Tibial nerve (tissue), 4 donors: Measurements from ENCODE around the gene CTNNA3. TPM values are rescaled to one million over a fixed set of nuclear protein-coding genes. Genes with fewer than 3 reads are reported as not detected.

Experiments used
- DNase-seq, 2 donors: peaks; one replicate each; pipeline ENCODE4 v3.0.0-alpha.2; 2019; ENCODE audit warnings: low spot score in 2 of 2
- H3K27ac ChIP-seq, 4 donors: fragments of 200-600 bp; sonication (generic) in 3 of 4; one replicate each; pipeline ENCODE4 v1.5.1; 2017 to 2019; ENCODE audit warnings: mild to moderate bottlenecking in 1 of 4
- H3K27me3 ChIP-seq, 2 donors: fragments of 200-600 bp; sonication (generic) in 1 of 2; one replicate each; pipeline versions ENCODE4 v1.5.1 to v1.6.0; 2017 to 2019
- H3K36me3 ChIP-seq, 3 donors: fragments of 200-600 bp; sonication (generic); one replicate each; pipeline ENCODE4 v1.5.1; 2018 to 2019
- H3K4me1 ChIP-seq, 4 donors: fragments of 200-600 bp; sonication (generic) in 3 of 4; one replicate each; pipeline ENCODE4 v1.5.1; 2017 to 2019
- H3K4me3 ChIP-seq, 4 donors: fragments of 200-600 bp; sonication (generic) in 3 of 4; one replicate each; pipeline ENCODE4 v1.5.1; 2017 to 2019; ENCODE audit warnings: mild to moderate bottlenecking in 1 of 4, moderate library complexity in 1 of 4
- H3K9me3 ChIP-seq, 4 donors: fragments of 200-600 bp; sonication (generic) in 3 of 4; one replicate each; pipeline ENCODE4 v1.5.1; 2017 to 2019
- EP300 ChIP-seq, 2 donors: sonication (generic); formaldehyde crosslinking; IDR thresholded peaks; one replicate each; pipeline ENCODE4 v1.6.1; 2017; ENCODE audit warnings: antibody characterized with exemption in 2 of 2, mild to moderate bottlenecking in 1 of 2
- POLR2A ChIP-seq, 2 donors: fragments of 450-650 bp; IDR thresholded peaks; one replicate each; pipeline ENCODE4 v1.6.1; 2017; ENCODE audit warnings: antibody characterized with exemption in 2 of 2, mild to moderate bottlenecking in 2 of 2, moderate library complexity in 2 of 2
- WGBS, 2 donors: methylation state at CpG; one replicate each; pipeline ENCODE4 v1.1.5; 2018; 5-methylcytosine and 5-hydroxymethylcytosine counted together
- total RNA-seq, 4 donors: library from RNA; depleted of rRNA; stranded (reverse); fragments of >200 nt; gene quantifications; one replicate each; pipeline ENCODE4 v1.1.0, GENCODE V29; 2016
- TF ChIP-seq, protein P1 (sequence below), 5 experiments: fragments of 200-600 bp in 3 of 5; fragments of 450-650 bp in 2 of 5; sonication (generic) in 3 of 5; IDR thresholded peaks; one replicate each; pipeline ENCODE4 v1.5.1; 2016 to 2019; ENCODE audit warnings: antibody characterized with exemption in 5 of 5, mild to moderate bottlenecking in 3 of 5, moderate library complexity in 2 of 5

The CTNNA3 gene
- total RNA-seq, 4 donors from 2014 or later: 15.9 to 36.1 (median 23.1) TPM

DNA sequence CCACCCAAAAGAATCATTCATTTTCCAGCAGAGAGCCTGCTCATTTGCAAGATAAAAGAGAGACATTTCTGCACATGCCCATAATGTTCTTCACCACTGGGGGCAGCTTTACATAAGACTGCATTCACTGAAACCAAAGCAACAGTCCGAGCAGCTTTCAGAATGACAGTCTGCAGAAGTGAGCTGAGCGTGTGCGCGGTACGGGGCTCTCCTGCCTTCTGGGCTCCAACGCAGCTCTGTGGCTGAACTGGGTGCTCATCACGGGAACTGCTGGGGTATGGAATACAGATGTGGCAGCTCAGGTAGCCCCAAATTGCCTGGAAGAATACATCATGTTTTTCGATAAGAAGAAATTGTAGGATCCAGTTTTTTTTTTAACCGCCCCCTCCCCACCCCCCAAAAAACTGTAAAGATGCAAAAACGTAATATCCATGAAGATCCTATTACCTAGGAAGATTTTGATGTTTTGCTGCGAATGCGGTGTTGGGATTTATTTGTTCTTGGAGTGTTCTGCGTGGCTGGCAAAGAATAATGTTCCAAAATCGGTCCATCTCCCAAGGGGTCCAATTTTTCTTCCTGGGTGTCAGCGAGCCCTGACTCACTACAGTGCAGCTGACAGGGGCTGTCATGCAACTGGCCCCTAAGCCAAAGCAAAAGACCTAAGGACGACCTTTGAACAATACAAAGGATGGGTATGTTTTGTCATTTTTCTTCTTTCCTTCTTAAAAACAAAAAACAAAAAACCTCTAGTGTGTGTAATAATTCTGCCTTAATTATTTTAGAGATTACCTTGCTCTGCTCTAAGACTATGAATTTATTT is 769.9 kb downstream of the CTNNA3 start, which contains the start of gene LRRTM3:
LRRTM3 (plus strand) TSS at position 141 of the 820 bp plus-strand sequence.
- Histone ChIP-seq H3K4me1 (peaks cover 0 to 25% (median 0%) of the 10 kb centered on the region in 4 donors), H3K4me3 (peak within 1 kb of the TSS in 1 of 4 donors; percentile 40), H3K36me3 (no peaks in the 10 kb centered on the region), H3K9me3 (no peaks in the 10 kb centered on the region), H3K27me3 (peaks cover 0 to 31% of the 10 kb centered on the region in 2 donors), H3K27ac (no peak within 1 kb of the TSS)
- DNase-seq: peak in 1 of 2 donors; percentile 56
- TF ChIP-seq, protein P1, sequence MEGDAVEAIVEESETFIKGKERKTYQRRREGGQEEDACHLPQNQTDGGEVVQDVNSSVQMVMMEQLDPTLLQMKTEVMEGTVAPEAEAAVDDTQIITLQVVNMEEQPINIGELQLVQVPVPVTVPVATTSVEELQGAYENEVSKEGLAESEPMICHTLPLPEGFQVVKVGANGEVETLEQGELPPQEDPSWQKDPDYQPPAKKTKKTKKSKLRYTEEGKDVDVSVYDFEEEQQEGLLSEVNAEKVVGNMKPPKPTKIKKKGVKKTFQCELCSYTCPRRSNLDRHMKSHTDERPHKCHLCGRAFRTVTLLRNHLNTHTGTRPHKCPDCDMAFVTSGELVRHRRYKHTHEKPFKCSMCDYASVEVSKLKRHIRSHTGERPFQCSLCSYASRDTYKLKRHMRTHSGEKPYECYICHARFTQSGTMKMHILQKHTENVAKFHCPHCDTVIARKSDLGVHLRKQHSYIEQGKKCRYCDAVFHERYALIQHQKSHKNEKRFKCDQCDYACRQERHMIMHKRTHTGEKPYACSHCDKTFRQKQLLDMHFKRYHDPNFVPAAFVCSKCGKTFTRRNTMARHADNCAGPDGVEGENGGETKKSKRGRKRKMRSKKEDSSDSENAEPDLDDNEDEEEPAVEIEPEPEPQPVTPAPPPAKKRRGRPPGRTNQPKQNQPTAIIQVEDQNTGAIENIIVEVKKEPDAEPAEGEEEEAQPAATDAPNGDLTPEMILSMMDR (IDR thresholded peaks at IDR 0.05): peak; percentile 53 to 72 (median 69)
- TF ChIP-seq POLR2A (IDR thresholded peaks at IDR 0.05): no peak
- peak in 1 of 2 donors; percentile 9 for TF ChIP-seq EP300 (IDR thresholded peaks at IDR 0.05)
- WGBS, 2 donors: 4 to 5% methylated on average over 16 of the region's 16 CpGs

DNA sequence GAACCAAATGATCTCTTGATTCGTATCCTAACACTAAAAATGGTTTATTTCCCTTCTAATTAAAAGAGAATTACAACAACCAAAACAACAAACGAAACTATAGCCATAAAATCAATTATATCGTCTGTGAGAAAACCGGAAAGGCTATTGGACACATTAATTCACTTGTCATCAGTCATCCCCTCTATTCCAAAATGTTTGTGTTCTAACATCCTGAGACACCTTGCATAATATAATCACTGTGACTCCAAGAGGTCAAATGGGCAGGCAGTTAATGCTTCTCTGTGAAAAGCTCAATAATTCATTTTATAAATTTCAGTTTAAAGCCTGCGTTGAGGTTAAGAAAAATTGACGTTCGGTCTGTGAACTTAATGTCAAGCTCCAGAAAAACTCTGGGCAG is 770.6 kb downstream of the CTNNA3 start:
- Histone ChIP-seq H3K4me3 (peak overlapping the region in 1 of 4 donors; percentile 40), H3K36me3 (no peaks in the 10 kb centered on the region), H3K9me3 (no peaks in the 10 kb centered on the region), H3K27ac (no peak overlapping the region), H3K4me1 (peaks cover 0 to 25% (median 0%) of the 10 kb centered on the region in 4 donors), H3K27me3 (peaks cover 0 to 29% of the 10 kb centered on the region in 2 donors)
- 27 to 37% methylated on average over 7 of the region's 7 CpGs for WGBS, 2 donors
- TF ChIP-seq POLR2A (IDR thresholded peaks at IDR 0.05) (no peak), EP300 (IDR thresholded peaks at IDR 0.05) (no peak)
- TF ChIP-seq, protein P1 (IDR thresholded peaks at IDR 0.05): no peak
- DNase-seq: no peak

DNA sequence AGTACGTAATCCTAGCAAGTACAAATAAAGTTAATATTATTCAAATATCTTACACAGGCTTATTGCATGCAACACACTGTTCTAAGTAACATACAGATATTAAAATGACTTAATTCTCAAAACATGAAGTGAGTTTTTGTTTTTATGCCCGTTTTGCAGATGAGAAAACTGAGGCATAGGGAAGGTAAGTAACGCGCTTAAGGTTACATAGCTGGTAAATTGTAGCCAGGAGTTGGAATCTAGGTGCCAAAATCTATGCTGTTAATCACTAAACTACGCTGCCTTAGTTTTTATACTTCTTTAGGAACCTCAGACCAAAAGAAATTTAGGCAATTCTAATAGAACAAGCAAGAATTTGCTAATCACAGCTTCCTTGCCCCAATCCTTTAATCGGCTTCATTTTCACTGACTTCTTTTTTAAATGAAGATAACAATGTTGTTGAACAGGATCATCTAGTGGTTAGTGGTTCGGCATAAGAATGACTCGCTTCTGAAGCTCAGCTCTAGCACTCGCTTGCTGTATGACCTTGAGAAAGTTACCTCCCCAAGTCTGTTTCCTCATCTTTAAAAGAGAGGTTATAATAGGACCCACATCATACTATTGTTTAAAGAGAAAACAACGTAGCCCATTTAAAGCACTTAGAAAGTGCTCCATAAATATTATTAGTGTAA is 771.2 kb downstream of the CTNNA3 start:
- WGBS, 2 donors: 72 to 75% methylated on average over 10 of the region's 10 CpGs
- Histone ChIP-seq H3K9me3 (no peaks in the 10 kb centered on the region), H3K36me3 (no peaks in the 10 kb centered on the region), H3K27ac (no peak overlapping the region), H3K27me3 (peaks cover 0 to 28% of the 10 kb centered on the region in 2 donors), H3K4me1 (peaks cover 0 to 25% (median 0%) of the 10 kb centered on the region in 4 donors), H3K4me3 (no peak overlapping the region)
- no peak for DNase-seq
- TF ChIP-seq, protein P1 (IDR thresholded peaks at IDR 0.05): no peak
- TF ChIP-seq EP300 (IDR thresholded peaks at IDR 0.05): no peak
- no peak for TF ChIP-seq POLR2A (IDR thresholded peaks at IDR 0.05)

DNA sequence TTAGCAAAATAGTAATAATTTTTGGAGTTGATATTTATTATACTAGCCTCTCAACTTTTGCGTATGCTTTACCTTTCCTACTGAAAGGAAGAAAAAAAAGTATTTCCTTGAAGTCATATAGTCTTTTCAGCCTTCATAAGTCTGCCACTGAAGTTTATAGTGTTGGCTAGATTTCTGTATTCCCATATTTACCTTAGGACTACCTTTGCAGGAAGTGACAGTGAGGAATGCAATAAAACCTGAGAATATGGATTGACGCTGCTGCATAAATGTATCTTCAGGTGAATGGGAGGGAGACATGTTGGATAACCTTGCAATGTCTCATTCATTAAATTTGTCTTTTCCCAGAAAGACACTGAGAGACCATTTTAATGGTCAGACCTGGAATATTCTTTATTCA is 776.7 kb downstream of the CTNNA3 start:
- 96% methylated on average over 2 of the region's 2 CpGs for WGBS, 2 donors
- Histone ChIP-seq H3K27ac (no peak overlapping the region), H3K4me1 (no peaks in the 10 kb centered on the region), H3K27me3 (no peaks in the 10 kb centered on the region), H3K36me3 (no peaks in the 10 kb centered on the region), H3K4me3 (no peak overlapping the region), H3K9me3 (no peaks in the 10 kb centered on the region)
- no peak for DNase-seq
- TF ChIP-seq POLR2A (IDR thresholded peaks at IDR 0.05) (no peak), EP300 (IDR thresholded peaks at IDR 0.05) (no peak)
- TF ChIP-seq, protein P1 (IDR thresholded peaks at IDR 0.05): no peak

DNA sequence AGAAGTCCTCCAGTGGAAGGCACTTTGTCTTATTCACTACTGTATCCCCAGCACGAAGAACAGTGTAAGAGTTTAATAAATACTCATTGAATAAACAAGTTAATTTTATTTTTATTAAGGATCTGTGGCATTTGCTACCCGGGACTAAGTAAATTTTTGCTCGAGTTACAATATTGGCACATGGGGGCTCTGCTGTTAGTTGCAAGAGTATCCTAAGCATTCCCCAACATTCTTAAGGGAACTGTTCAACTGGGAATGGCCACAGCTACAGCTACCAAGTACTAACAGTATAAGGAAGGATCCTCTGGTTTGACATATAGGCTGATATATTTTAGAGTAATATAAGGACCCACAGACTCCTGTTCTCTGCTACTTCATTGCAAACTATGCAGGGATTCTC is 778.9 kb downstream of the CTNNA3 start:
- WGBS, 2 donors: 34 to 62% methylated on average over 3 of the region's 3 CpGs
- Histone ChIP-seq H3K9me3 (no peaks in the 10 kb centered on the region), H3K27ac (no peak overlapping the region), H3K36me3 (no peaks in the 10 kb centered on the region), H3K27me3 (no peaks in the 10 kb centered on the region), H3K4me1 (no peaks in the 10 kb centered on the region), H3K4me3 (no peak overlapping the region)
- TF ChIP-seq, protein P1 (IDR thresholded peaks at IDR 0.05): no peak
- TF ChIP-seq EP300 (IDR thresholded peaks at IDR 0.05) (no peak), POLR2A (IDR thresholded peaks at IDR 0.05) (no peak)
- DNase-seq: no peak
